BJ (cell line): ENCODE results near the gene SRF. TPM values are rescaled to one million over a fixed set of nuclear protein-coding genes. Genes with fewer than 3 reads are reported as not detected.

Experiments
- CTCF ChIA-PET: fragments of 350-600 bp; formaldehyde crosslinking; extraction: SDS; loops from one replicate; lab custom pipeline; 2021; ENCODE audit warnings: antibody characterized with exemption, inconsistent platforms; lab: Yijun Ruan, JAX
- POLR2A ChIA-PET: fragments of 300-600 bp; sonication (Branson Sonifier 250); formaldehyde crosslinking; extraction: SDS; loops from one replicate; lab custom pipeline; 2021; ENCODE audit warnings: antibody characterized with exemption; lab: Charles Lee
- DNase-seq: peaks from one replicate; pipeline ENCODE4 v3.0.0-alpha.2; 2011; ENCODE audit warnings: low read depth
- H3K27me3 ChIP-seq: 2 replicates; pipeline ENCODE4 v1.6.0; 2011; ENCODE audit warnings: low read length; ENCODE audit not compliant: control insufficient read depth, insufficient read depth
- H3K36me3 ChIP-seq: 2 replicates; pipeline ENCODE4 v1.5.1; 2011; ENCODE audit warnings: low read length; ENCODE audit not compliant: control insufficient read depth, insufficient read depth
- H3K4me3 ChIP-seq: 2 replicates; pipeline ENCODE4 v1.5.1; 2011; ENCODE audit warnings: low read depth, mild to moderate bottlenecking, control low read depth, low read length
- CTCF ChIP-seq: IDR thresholded peaks from 2 replicates; pipeline ENCODE4 v1.5.1; 2011; ENCODE audit warnings: low read depth, mild to moderate bottlenecking, control low read depth, inconsistent platforms, low read length, moderate library complexity; ENCODE audit not compliant: insufficient read depth
- polyA plus RNA-seq: library from polyadenylated mRNA; depleted of rRNA; stranded (reverse); fragments of >200 nt; gene quantifications from 2 replicates; pipeline ENCODE4 v1.2.3, GENCODE V29; 2011

Gene SRF
- polyA plus RNA-seq, 1 experiment, result 50.5 TPM

- Histone ChIP-seq H3K4me3 (no peak overlapping the region), H3K36me3 (peaks cover 41% of the 10 kb centered on the region), H3K27me3 (no peaks in the 10 kb centered on the region)
- CTCF ChIA-PET, result interaction anchor here (0.6 to 4.7 kb wide), 4 partner anchors 18 to 78 kb away, joined by 3 to 39 read pairs (median 4); no protein-coding TSS in a partner anchor
- TF ChIP-seq CTCF, result no peak
- POLR2A ChIA-PET, result interaction anchor here (0.5 kb wide), 1 partner anchor 365 kb away, joined by 8 read pairs; the partner anchor contains the start of gene BICRAL
- no peak for DNase-seq
Observed at GRCh38 chr6:43146709-43147688, 24.1 kb upstream of the SRF start.

GRCh38 chr6:43147691-43148477, 23.2 kb upstream of the SRF start:
- ChIA-PET POLR2A (interaction anchor here (0.7 kb wide), 1 partner anchor 343 kb away, joined by 24 read pairs; no protein-coding TSS in a partner anchor), CTCF (interaction anchor here (0.6 to 1.5 kb wide), 3 partner anchors 18 to 79 kb away, joined by 3 to 4 read pairs (median 4); no protein-coding TSS in a partner anchor)
- no peak for TF ChIP-seq CTCF
- peaks cover 39% of the 10 kb centered on the region for H3K36me3 ChIP-seq
- DNase-seq, result no peak
- H3K4me3 ChIP-seq, result no peak overlapping the region
- no peaks in the 10 kb centered on the region for H3K27me3 ChIP-seq

- Histone ChIP-seq H3K4me3 (no peak overlapping the region), H3K36me3 (peaks cover 35% of the 10 kb centered on the region), H3K27me3 (no peaks in the 10 kb centered on the region)
- no peak for TF ChIP-seq CTCF
- CTCF ChIA-PET, result interaction anchor here (0.6 to 1.2 kb wide), 2 partner anchors 11 to 84 kb away, joined by 3 read pairs; no protein-coding TSS in a partner anchor
- DNase-seq, result no peak
- POLR2A ChIA-PET, result no interaction called here
Observed at GRCh38 chr6:43149265-43149664, 21.8 kb upstream of the SRF start.

DNA sequence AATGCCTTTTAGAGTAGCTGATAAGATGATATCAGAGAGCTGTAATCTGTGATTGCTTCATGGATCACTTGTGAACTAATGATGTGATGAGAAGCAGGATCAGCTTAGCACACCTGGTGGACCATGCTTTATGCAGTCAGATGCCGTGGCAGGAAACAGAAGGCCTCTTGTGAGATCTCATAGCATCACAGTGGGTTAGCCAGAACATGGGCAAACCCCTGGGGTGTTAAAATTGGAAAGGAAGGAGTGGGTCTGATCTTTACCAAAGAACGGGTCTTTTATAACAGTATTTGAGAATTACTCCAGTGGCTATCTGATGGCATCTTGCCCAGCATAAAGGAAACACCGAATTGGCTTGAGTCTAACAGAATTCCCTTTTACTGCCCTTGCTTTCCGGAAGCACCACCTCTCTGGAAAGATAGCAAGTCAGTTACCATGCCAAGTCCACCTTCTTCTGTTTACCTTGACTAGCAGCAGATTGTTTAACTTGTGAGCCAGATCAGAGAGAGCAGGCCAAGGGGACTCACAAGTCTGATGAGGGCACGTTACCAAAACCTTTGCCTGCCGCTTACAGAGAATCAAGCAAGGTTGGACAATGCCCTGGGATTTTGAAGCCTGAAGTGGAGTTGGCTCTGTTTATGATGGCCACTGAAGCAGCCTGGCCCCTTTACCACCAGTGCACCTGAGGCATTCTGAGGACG, 20.9 kb upstream of the SRF start:
- ChIA-PET POLR2A (no interaction called here), CTCF (interaction anchor here (0.9 to 1.5 kb wide), 2 partner anchors 9 to 135 kb away, joined by 3 read pairs; no protein-coding TSS in a partner anchor)
- DNase-seq, result no peak
- no peak overlapping the region for H3K4me3 ChIP-seq
- peaks cover 33% of the 10 kb centered on the region for H3K36me3 ChIP-seq
- TF ChIP-seq CTCF, result no peak
- no peaks in the 10 kb centered on the region for H3K27me3 ChIP-seq
